CD4-positive, alpha-beta T cell (primary cell): ENCODE results near the gene UQCR10. TPM values are rescaled to one million over a fixed set of nuclear protein-coding genes. Genes with fewer than 3 reads are reported as not detected.

ENCODE experiments used
- ATAC-seq: fragments of 200-7000 bp; cut with Tn5 transposase; one replicate; pipeline ENCODE4 v1.10.0; 2022; ENCODE audit warnings: mild to moderate bottlenecking; ENCODE audit not compliant: poor library complexity
- CTCF ChIA-PET: fragments of 350-600 bp; sonication (Branson Sonifier 250); formaldehyde crosslinking; loops from one replicate; lab custom pipeline; 2021; ENCODE audit warnings: antibody characterized with exemption, inconsistent platforms; lab: Charles Lee
- POLR2A ChIA-PET: fragments of 350-600 bp; sonication (Branson Sonifier 250); formaldehyde crosslinking; loops from one replicate; lab custom pipeline; 2021; ENCODE audit warnings: antibody characterized with exemption, inconsistent platforms; lab: Charles Lee
- DNase-seq, 14 experiments: peaks; one replicate each; pipeline ENCODE4 v3.0.0-alpha.2; 2013 to 2020; ENCODE audit warnings: mixed read lengths in 2 of 14
- H3K27ac ChIP-seq, 2 donors: one replicate each; pipeline versions ENCODE4 v1.5.1 to v1.7.0; 2013; ENCODE audit warnings: low read length in 2 of 2, low read depth in 1 of 2, mild to moderate bottlenecking in 1 of 2
- H3K27me3 ChIP-seq, 2 experiments: 1 replicate in 1 of 2; 2 replicates in 1 of 2; pipeline versions ENCODE4 v1.6.1 to v1.7.0; 2013; ENCODE audit warnings: low read length in 2 of 2, control low read depth in 1 of 2, mild to moderate bottlenecking in 1 of 2, moderate library complexity in 1 of 2; ENCODE audit not compliant: insufficient read depth in 2 of 2, control insufficient read depth in 1 of 2
- H3K36me3 ChIP-seq: one replicate; pipeline ENCODE4 v1.6.1; 2013; ENCODE audit warnings: low read length, control low read depth; ENCODE audit not compliant: insufficient read depth
- H3K4me1 ChIP-seq: one replicate; pipeline ENCODE4 v1.6.1; 2013; ENCODE audit warnings: low read length, control low read depth; ENCODE audit not compliant: insufficient read depth
- H3K4me3 ChIP-seq: one replicate; pipeline ENCODE4 v1.5.1; 2013; ENCODE audit warnings: mild to moderate bottlenecking, low read length, moderate library complexity
- H3K9me3 ChIP-seq, 2 experiments: 1 replicate in 1 of 2; 2 replicates in 1 of 2; pipeline versions ENCODE4 v1.6.1 to v1.7.0; 2013; ENCODE audit warnings: low read length in 2 of 2, mild to moderate bottlenecking in 2 of 2, control low read depth in 1 of 2, moderate library complexity in 1 of 2; ENCODE audit not compliant: control insufficient read depth in 1 of 2, insufficient read depth in 1 of 2
- H3K27ac Mint-ChIP-seq: one replicate; pipeline ENCODE4 v1.8.0; 2020; ENCODE audit warnings: mixed read lengths
- H3K27me3 Mint-ChIP-seq: one replicate; pipeline ENCODE4 v1.8.0; 2021; ENCODE audit warnings: mixed read lengths
- H3K36me3 Mint-ChIP-seq: one replicate; pipeline ENCODE4 v1.8.0; 2021; ENCODE audit warnings: low read depth, mixed read lengths
- H3K4me1 Mint-ChIP-seq: one replicate; pipeline ENCODE4 v1.8.0; 2021; ENCODE audit warnings: low read depth, mixed read lengths
- H3K4me3 Mint-ChIP-seq: one replicate; pipeline ENCODE4 v1.8.0; 2020; ENCODE audit warnings: mild to moderate bottlenecking, mixed read lengths
- H3K9me3 Mint-ChIP-seq: one replicate; pipeline ENCODE4 v1.8.0; 2020; ENCODE audit warnings: mixed read lengths
- CTCF ChIP-seq: fragments of 200-600 bp; IDR thresholded peaks from one replicate; pipeline ENCODE4 v1.8.0; 2022; ENCODE audit warnings: antibody characterized with exemption, mild to moderate bottlenecking
- intact Hi-C, 2 experiments: fragments of 100-400 bp; cut with DNase I in 1 of 2; cut with micrococcal nuclease in 1 of 2; formaldehyde crosslinking; loops; one replicate each; pipeline versions ENCODE4 v1.15.1 to v1.9.0; 2023 to 2025; cut with DNase I, micrococcal nuclease
- total RNA-seq, 174 experiments: library from RNA in 2 of 174; stranded (reverse) in 2 of 174; gene quantifications; one replicate each; pipeline ENCODE4 v1.2.3 and lab custom pipeline; 2021 to 2026

The UQCR10 gene
- total RNA-seq, 2 experiments from 2014 or later: 19.2 to 20.3 TPM

GRCh38 chr22:29801796-29802195 lies 34.6 kb downstream of the UQCR10 start:
- no peaks in the 10 kb centered on the region for H3K4me1 Mint-ChIP-seq
- H3K4me3 ChIP-seq: no peak overlapping the region
- peaks cover 99% of the 10 kb centered on the region for H3K36me3 ChIP-seq
- H3K4me3 Mint-ChIP-seq: no peak overlapping the region
- DNase-seq: no peak
- POLR2A ChIA-PET: no interaction called here
- no peaks in the 10 kb centered on the region for H3K27me3 Mint-ChIP-seq
- H3K9me3 ChIP-seq: no peaks in the 10 kb centered on the region
- CTCF ChIA-PET: interaction anchor here (0.6 kb wide), 1 partner anchor 833 kb away, joined by 3 read pairs; no protein-coding TSS in a partner anchor
- intact Hi-C loops: no loop called here
- no peaks in the 10 kb centered on the region for H3K27me3 ChIP-seq
- H3K36me3 Mint-ChIP-seq: peaks cover 91% of the 10 kb centered on the region
- ATAC-seq: no peak
- no peaks in the 10 kb centered on the region for H3K9me3 Mint-ChIP-seq
- H3K27ac ChIP-seq: no peak overlapping the region
- H3K4me1 ChIP-seq: no peaks in the 10 kb centered on the region
- TF ChIP-seq CTCF: no peak
- H3K27ac Mint-ChIP-seq: no peak overlapping the region

- Histone ChIP-seq H3K36me3 (peaks cover 98% of the 10 kb centered on the region), H3K27me3 (no peaks in the 10 kb centered on the region), H3K9me3 (no peaks in the 10 kb centered on the region), H3K4me1 (no peaks in the 10 kb centered on the region), H3K4me3 (no peak overlapping the region), H3K27ac (no peak overlapping the region)
- no peak for TF ChIP-seq CTCF
- H3K36me3 Mint-ChIP-seq: peaks cover 92% of the 10 kb centered on the region
- intact Hi-C loops: no loop called here
- ATAC-seq (no peak), DNase-seq (no peak)
- no peaks in the 10 kb centered on the region for H3K9me3 Mint-ChIP-seq
- H3K27ac Mint-ChIP-seq: no peak overlapping the region
- no peak overlapping the region for H3K4me3 Mint-ChIP-seq
- ChIA-PET CTCF (no interaction called here), POLR2A (no interaction called here)
- no peaks in the 10 kb centered on the region for H3K4me1 Mint-ChIP-seq
- H3K27me3 Mint-ChIP-seq: no peaks in the 10 kb centered on the region
These were observed 36.0 kb downstream of the UQCR10 start for GRCh38 chr22:29803190-29803589.

GRCh38 chr22:29804985-29805384 lies 37.8 kb downstream of the UQCR10 start:
- no peaks in the 10 kb centered on the region for H3K4me1 Mint-ChIP-seq
- no peaks in the 10 kb centered on the region for H3K27me3 Mint-ChIP-seq
- H3K4me3 Mint-ChIP-seq: no peak overlapping the region
- Histone ChIP-seq H3K36me3 (peaks cover 89% of the 10 kb centered on the region), H3K4me1 (no peaks in the 10 kb centered on the region), H3K27ac (no peak overlapping the region), H3K9me3 (no peaks in the 10 kb centered on the region), H3K4me3 (no peak overlapping the region), H3K27me3 (no peaks in the 10 kb centered on the region)
- no peak for TF ChIP-seq CTCF
- no peak for DNase-seq
- H3K27ac Mint-ChIP-seq: no peak overlapping the region
- intact Hi-C loops: no loop called here
- H3K9me3 Mint-ChIP-seq: no peaks in the 10 kb centered on the region
- peaks cover 86% of the 10 kb centered on the region for H3K36me3 Mint-ChIP-seq
- POLR2A ChIA-PET: no interaction called here
- ATAC-seq: no peak
- CTCF ChIA-PET: no interaction called here
